ENCODE measurements around the gene GRAMD1A. TPM values are rescaled to one million over a fixed set of nuclear protein-coding genes. Genes with fewer than 3 reads are reported as not detected.

GRAMD1A gene
- total RNA-seq, 3 donors from 2014 or later (not counting 1 experiment from before 2014, with no cell fraction given), result 57.6 to 80.3 (median 66.6) TPM

DNA sequence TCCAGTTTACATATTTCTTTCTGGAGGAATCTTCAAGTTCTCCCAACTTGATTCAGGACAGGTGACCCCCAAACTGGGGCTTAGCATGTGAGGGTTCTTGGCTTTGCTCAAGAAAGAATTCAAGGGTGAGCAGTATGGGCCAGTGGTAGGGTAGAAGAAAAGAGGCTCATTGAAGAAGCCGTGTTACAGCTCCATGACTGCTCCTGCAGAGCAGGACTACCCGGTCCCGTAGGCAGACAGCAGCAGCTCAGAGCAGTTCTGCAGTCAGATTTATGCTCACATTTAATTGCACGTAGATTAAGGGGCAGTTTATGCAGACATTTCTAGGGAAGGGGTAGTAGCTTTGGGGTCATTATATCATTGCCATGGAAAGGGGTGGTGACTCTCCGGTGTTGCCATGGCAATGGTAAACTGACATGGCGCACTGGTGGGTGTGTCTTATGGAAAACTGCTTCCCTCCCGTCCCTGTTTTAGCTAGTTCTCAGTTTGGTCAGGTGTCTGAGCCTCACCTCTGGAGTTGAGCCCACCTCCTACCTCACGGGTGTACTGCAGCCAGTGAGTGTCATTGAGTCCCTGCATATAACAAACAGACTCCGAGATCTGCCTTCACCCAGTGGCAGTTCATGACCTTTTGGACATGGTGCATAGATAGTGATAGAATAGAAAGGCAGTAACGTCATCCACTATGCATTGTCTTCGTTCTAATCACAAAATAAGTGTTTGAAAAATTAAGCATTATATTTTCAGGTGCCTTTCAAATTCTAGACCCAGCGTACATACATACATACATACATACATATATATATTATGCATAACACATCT is 20.1 kb upstream of the GRAMD1A start:
- no peaks in the 10 kb centered on the region for H3K36me3 ChIP-seq (ENCODE audit: control insufficient read depth, insufficient read depth, low read length)
- intact Hi-C loops (cut with micrococcal nuclease), result no loop called here
- no peak for DNase-seq
- Mint-ChIP-seq H3K27me3 (ENCODE audit: low read depth in 2 of 2) (peaks cover 0 to 3% of the 10 kb centered on the region in 2 donors), H3K4me1 (peaks cover 2 to 7% of the 10 kb centered on the region in 2 donors), H3K4me3 (no peak overlapping the region), H3K36me3 (no peaks in the 10 kb centered on the region), H3K27ac (no peak overlapping the region), H3K9me3 (no peaks in the 10 kb centered on the region)
- H3K27me3 ChIP-seq (ENCODE audit: control insufficient read depth, insufficient read depth, low read length), result no peaks in the 10 kb centered on the region
- no peak overlapping the region for H3K4me3 ChIP-seq (ENCODE audit: low read length)
- TF ChIP-seq CTCF (IDR thresholded peaks at IDR 0.05), result no peak
- no peaks in the 10 kb centered on the region for H3K9me3 ChIP-seq (ENCODE audit: control insufficient read depth, insufficient read depth, low read length)
- H3K4me1 ChIP-seq (ENCODE audit: control insufficient read depth, insufficient read depth, low read length), result peaks cover under 1% of the 10 kb centered on the region
- 93% methylated on average over 11 of the region's 12 CpGs for WGBS (ENCODE audit: insufficient coverage)
- no peak overlapping the region for H3K27ac ChIP-seq (ENCODE audit: low read length)
- no peak for ATAC-seq

GRCh38 chr19:34982275-34982674 is 17.8 kb upstream of the GRAMD1A start:
- peaks cover 12 to 18% of the 10 kb centered on the region in 2 donors for H3K4me1 Mint-ChIP-seq
- 94% methylated on average over 2 of the region's 5 CpGs for WGBS (ENCODE audit: insufficient coverage)
- H3K27ac Mint-ChIP-seq, result no peak overlapping the region
- H3K36me3 Mint-ChIP-seq, result no peaks in the 10 kb centered on the region
- no peaks in the 10 kb centered on the region for H3K9me3 ChIP-seq (ENCODE audit: control insufficient read depth, insufficient read depth, low read length)
- H3K27me3 Mint-ChIP-seq (ENCODE audit: low read depth in 2 of 2), result peaks cover 0 to 3% of the 10 kb centered on the region in 2 donors
- H3K36me3 ChIP-seq (ENCODE audit: control insufficient read depth, insufficient read depth, low read length), result no peaks in the 10 kb centered on the region
- intact Hi-C loops (cut with micrococcal nuclease), result no loop called here
- ATAC-seq (no peak), DNase-seq (no peak)
- no peak for TF ChIP-seq CTCF (IDR thresholded peaks at IDR 0.05)
- no peak overlapping the region for H3K4me3 ChIP-seq (ENCODE audit: low read length)
- H3K4me1 ChIP-seq (ENCODE audit: control insufficient read depth, insufficient read depth, low read length), result peaks cover 9% of the 10 kb centered on the region
- no peaks in the 10 kb centered on the region for H3K27me3 ChIP-seq (ENCODE audit: control insufficient read depth, insufficient read depth, low read length)
- H3K4me3 Mint-ChIP-seq, result no peak overlapping the region
- no peaks in the 10 kb centered on the region for H3K9me3 Mint-ChIP-seq
- H3K27ac ChIP-seq (ENCODE audit: low read length), result no peak overlapping the region

DNA sequence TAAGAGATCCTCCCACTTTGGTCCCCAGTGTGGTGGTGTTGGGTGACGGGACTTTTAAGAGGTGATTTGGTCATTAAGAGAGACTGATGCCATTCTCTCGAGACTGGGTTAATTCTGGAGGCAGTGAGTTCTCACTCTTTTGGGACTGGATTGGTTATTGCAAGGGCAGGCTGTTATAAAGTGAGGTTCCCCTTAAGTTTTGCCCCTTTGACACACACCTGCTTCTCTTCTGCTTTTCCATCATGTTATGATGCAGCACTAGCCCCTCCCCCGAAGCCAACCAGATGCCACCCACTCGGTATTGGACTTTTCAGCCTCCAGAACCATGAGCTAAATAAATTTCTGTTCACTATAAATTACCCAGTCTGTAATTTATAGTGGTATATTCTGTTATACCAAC is 16.3 kb upstream of the GRAMD1A start:
- Histone ChIP-seq H3K9me3 (ENCODE audit: control insufficient read depth, insufficient read depth, low read length) (no peaks in the 10 kb centered on the region), H3K4me3 (ENCODE audit: low read length) (no peak overlapping the region), H3K36me3 (ENCODE audit: control insufficient read depth, insufficient read depth, low read length) (no peaks in the 10 kb centered on the region), H3K27ac (ENCODE audit: low read length) (no peak overlapping the region), H3K4me1 (ENCODE audit: control insufficient read depth, insufficient read depth, low read length) (peaks cover 9% of the 10 kb centered on the region), H3K27me3 (ENCODE audit: control insufficient read depth, insufficient read depth, low read length) (no peaks in the 10 kb centered on the region)
- intact Hi-C loops (cut with micrococcal nuclease), result no loop called here
- no peak for ATAC-seq
- TF ChIP-seq CTCF (IDR thresholded peaks at IDR 0.05), result no peak
- H3K27ac Mint-ChIP-seq, result no peak overlapping the region
- no peaks in the 10 kb centered on the region for H3K9me3 Mint-ChIP-seq
- no peaks in the 10 kb centered on the region for H3K36me3 Mint-ChIP-seq
- H3K4me3 Mint-ChIP-seq, result no peak overlapping the region
- no peak for DNase-seq
- H3K4me1 Mint-ChIP-seq, result peaks cover 12 to 23% of the 10 kb centered on the region in 2 donors
- WGBS (ENCODE audit: insufficient coverage), result 85% methylated on average over 4 of the region's 4 CpGs
- peaks cover 0 to 3% of the 10 kb centered on the region in 2 donors for H3K27me3 Mint-ChIP-seq (ENCODE audit: low read depth in 2 of 2)
